Muscle of back (tissue), 13 donors: ENCODE data around the gene SYT6. TPM values are rescaled to one million over a fixed set of nuclear protein-coding genes. Genes with fewer than 3 reads are reported as not detected.

Experiments used
- DNase-seq, 3 donors: peaks; one replicate each; pipeline versions ENCODE4 v3.0.0 to v3.0.0-alpha.2; 2013
- long read RNA-seq, 9 donors: transcript quantifications; one replicate each; lab custom pipeline, GENCODE V29; 2026
- polyA plus RNA-seq, 10 donors: library from polyadenylated mRNA; unstranded; fragments of 120-200 nt; gene quantifications; one replicate each; pipeline ENCODE4 v1.2.1, GENCODE V29; 2013; ENCODE audit not compliant: insufficient read length in 10 of 10

SYT6 gene
- 1 to 10 TPM in 9 of 10 donors, under 1 TPM in 1; 0.88 to 1.8 (median 1.3) TPM for polyA plus RNA-seq
- long read RNA-seq, donor 1: 0 reads
- long read RNA-seq, donor 2: 0 reads
- long read RNA-seq, donor 3: 0 reads
- long read RNA-seq, donor 4: 0 reads
- long read RNA-seq, donor 5: 0 reads
- long read RNA-seq, donor 6: 0 reads
- long read RNA-seq, donor 7: 0 reads
- long read RNA-seq, donor 8: 0 reads
- long read RNA-seq, donor 9: 0 reads

- DNase-seq: peak in 2 of 3 donors; percentile 11 to 57
These were observed at the start of gene SYT6 for GRCh38 chr1:114153261-114154145. Gene SYT6, minus strand, starts transcription at chr1:114153869. Its CDS starts 97 bp downstream, at chr1:114153772.

GRCh38 chr1:114201486-114201885 is 47.8 kb upstream of the SYT6 start:
- DNase-seq: no peak

GRCh38 chr1:114199017-114199594 is 45.4 kb upstream of the SYT6 start:
- no peak for DNase-seq

GRCh38 chr1:114196992-114197907 is 43.6 kb upstream of the SYT6 start:
- DNase-seq: no peak

- DNase-seq: no peak
These were observed 42.1 kb upstream of the SYT6 start for GRCh38 chr1:114195819-114196218.

- no peak for DNase-seq
These were observed 38.7 kb upstream of the SYT6 start for GRCh38 chr1:114192328-114192727.

GRCh38 chr1:114189398-114189797 is 35.7 kb upstream of the SYT6 start:
- no peak for DNase-seq

GRCh38 chr1:114181356-114181755 is 27.7 kb upstream of the SYT6 start:
- DNase-seq: no peak

- no peak for DNase-seq
These were observed 27.1 kb upstream of the SYT6 start for GRCh38 chr1:114180742-114181141.

- no peak for DNase-seq
These were observed 25.3 kb upstream of the SYT6 start for GRCh38 chr1:114178936-114179335.

- DNase-seq: no peak
These were observed 23.6 kb upstream of the SYT6 start for GRCh38 chr1:114177282-114177681.

- DNase-seq: no peak
These were observed 22.7 kb upstream of the SYT6 start for GRCh38 chr1:114176366-114176765.

- no peak for DNase-seq
These were observed 20.0 kb upstream of the SYT6 start for GRCh38 chr1:114173680-114174079.

- DNase-seq: no peak
These were observed 15.8 kb upstream of the SYT6 start for GRCh38 chr1:114169509-114169908.

- DNase-seq: no peak
These were observed 13.6 kb upstream of the SYT6 start for GRCh38 chr1:114167226-114167625.

GRCh38 chr1:114164840-114165543 is 11.3 kb upstream of the SYT6 start:
- no peak for DNase-seq

- no peak for DNase-seq
These were observed 6.3 kb upstream of the SYT6 start for GRCh38 chr1:114159941-114160340.

- DNase-seq: no peak
These were observed 3.6 kb upstream of the SYT6 start for GRCh38 chr1:114157275-114157660.

GRCh38 chr1:114156538-114157274 is 3.0 kb upstream of the SYT6 start:
- no peak for DNase-seq

GRCh38 chr1:114155706-114156105 is 2.0 kb upstream of the SYT6 start:
- DNase-seq: no peak
